Vagina (tissue), 2 donors: Measurements from ENCODE around the gene OSGIN1. TPM values are rescaled to one million over a fixed set of nuclear protein-coding genes. Genes with fewer than 3 reads are reported as not detected.

ENCODE experiments used
- DNase-seq, 2 donors: peaks; one replicate each; pipeline ENCODE4 v3.0.0-alpha.2; 2017; ENCODE audit errors: extremely low spot score in 2 of 2
- H3K27ac ChIP-seq: fragments of 200-600 bp; sonication (generic); one replicate; pipeline ENCODE4 v1.5.1; 2019
- H3K27me3 ChIP-seq: fragments of 200-600 bp; sonication (generic); one replicate; pipeline ENCODE4 v1.5.1; 2019
- H3K36me3 ChIP-seq, 2 donors: fragments of 200-600 bp; sonication (generic); one replicate each; pipeline ENCODE4 v1.5.1; 2017 to 2019
- H3K4me1 ChIP-seq: fragments of 200-600 bp; sonication (generic); one replicate; pipeline ENCODE4 v1.5.1; 2019
- H3K4me3 ChIP-seq, 2 donors: fragments of 200-600 bp; sonication (generic); 1 replicate in 1 of 2; 2 replicates in 1 of 2; pipeline ENCODE4 v1.5.1; 2016 to 2019
- H3K9me3 ChIP-seq: fragments of 200-600 bp; sonication (generic); one replicate; pipeline ENCODE4 v1.5.1; 2019
- CTCF ChIP-seq, 3 experiments: fragments of 450-650 bp in 2 of 3; fragments of 200-600 bp in 1 of 3; sonication (generic) in 1 of 3; IDR thresholded peaks; one replicate each; pipeline ENCODE4 v1.5.1; 2017 to 2019; ENCODE audit warnings: antibody characterized with exemption in 3 of 3, mild to moderate bottlenecking in 2 of 3, moderate library complexity in 2 of 3
- POLR2A ChIP-seq, 2 donors: fragments of 450-650 bp; IDR thresholded peaks; one replicate each; pipeline ENCODE4 v1.6.1; 2017; ENCODE audit warnings: antibody characterized with exemption in 2 of 2, mild to moderate bottlenecking in 2 of 2, moderate library complexity in 2 of 2
- POLR2AphosphoS5 ChIP-seq, 2 donors: sonication (generic); formaldehyde crosslinking; IDR thresholded peaks; one replicate each; pipeline ENCODE4 v1.9.0; 2017; ENCODE audit warnings: antibody characterized with exemption in 2 of 2, mild to moderate bottlenecking in 2 of 2, low read depth in 1 of 2; ENCODE audit not compliant: insufficient read depth in 1 of 2
- intact Hi-C: fragments of 100-400 bp; cut with DNase I; formaldehyde crosslinking; loops from one replicate; pipeline ENCODE4 v1.15.1; 2023
- total RNA-seq: library from RNA; depleted of rRNA; stranded (reverse); fragments of >200 nt; gene quantifications from one replicate; pipeline ENCODE4 v1.2.3, GENCODE V29; 2016

Gene OSGIN1
- 6.4 TPM for total RNA-seq

GRCh38 chr16:83952940-83953795 is at the start of gene OSGIN1:
OSGIN1 (plus strand) TSS chr16:83953240; CDS start chr16:83957672, 4,432 bp downstream.
- peak within 1 kb of the TSS; percentile 52 to 64 for H3K4me3 ChIP-seq
- intact Hi-C loops: loop anchor here (10.0 kb wide), 1 partner anchor 222 kb away; no protein-coding TSS in a partner anchor
- H3K27ac ChIP-seq: peak within 1 kb of the TSS; percentile 88
- no peaks in the 10 kb centered on the region for H3K36me3 ChIP-seq
- peak in 1 of 2 donors; percentile 97 for DNase-seq
- no peaks in the 10 kb centered on the region for H3K9me3 ChIP-seq
- H3K4me1 ChIP-seq: peaks cover 31% of the 10 kb centered on the region
- no peaks in the 10 kb centered on the region for H3K27me3 ChIP-seq
- TF ChIP-seq CTCF (IDR thresholded peaks at IDR 0.05) (no peak), POLR2A (IDR thresholded peaks at IDR 0.05) (peak in 1 of 2 donors; percentile 69), POLR2AphosphoS5 (IDR thresholded peaks at IDR 0.05; ENCODE audit: insufficient read depth in 1 of 2, low read depth in 1 of 2) (peak; percentile 81 to 94)

GRCh38 chr16:83903751-83904150 is 49.3 kb upstream of the OSGIN1 start:
- intact Hi-C loops: no loop called here
- Histone ChIP-seq H3K9me3 (no peaks in the 10 kb centered on the region), H3K4me3 (no peak overlapping the region), H3K4me1 (peaks cover 26% of the 10 kb centered on the region), H3K27me3 (no peaks in the 10 kb centered on the region), H3K36me3 (peaks cover 0 to 11% of the 10 kb centered on the region in 2 donors), H3K27ac (no peak overlapping the region)
- DNase-seq: no peak
- TF ChIP-seq POLR2A (IDR thresholded peaks at IDR 0.05): no peak
- TF ChIP-seq POLR2AphosphoS5 (IDR thresholded peaks at IDR 0.05; ENCODE audit: insufficient read depth in 1 of 2, low read depth in 1 of 2): no peak
- TF ChIP-seq CTCF (IDR thresholded peaks at IDR 0.05): no peak

- H3K4me3 ChIP-seq: no peak overlapping the region
- H3K36me3 ChIP-seq: peaks cover 0 to 15% of the 10 kb centered on the region in 2 donors
- H3K4me1 ChIP-seq: peaks cover 2% of the 10 kb centered on the region
- intact Hi-C loops: no loop called here
- H3K27ac ChIP-seq: no peak overlapping the region
- TF ChIP-seq CTCF (IDR thresholded peaks at IDR 0.05) (no peak), POLR2AphosphoS5 (IDR thresholded peaks at IDR 0.05; ENCODE audit: insufficient read depth in 1 of 2, low read depth in 1 of 2) (no peak), POLR2A (IDR thresholded peaks at IDR 0.05) (no peak)
- H3K27me3 ChIP-seq: no peaks in the 10 kb centered on the region
- no peak for DNase-seq
- no peaks in the 10 kb centered on the region for H3K9me3 ChIP-seq
Observed at GRCh38 chr16:83906683-83907082, 46.4 kb upstream of the OSGIN1 start.

- intact Hi-C loops: no loop called here
- no peak for TF ChIP-seq POLR2AphosphoS5 (IDR thresholded peaks at IDR 0.05; ENCODE audit: insufficient read depth in 1 of 2, low read depth in 1 of 2)
- TF ChIP-seq POLR2A (IDR thresholded peaks at IDR 0.05): no peak
- no peak for TF ChIP-seq CTCF (IDR thresholded peaks at IDR 0.05)
- no peak for DNase-seq
- no peak overlapping the region for H3K4me3 ChIP-seq
- no peaks in the 10 kb centered on the region for H3K4me1 ChIP-seq
- no peak overlapping the region for H3K27ac ChIP-seq
- no peaks in the 10 kb centered on the region for H3K9me3 ChIP-seq
- H3K27me3 ChIP-seq: no peaks in the 10 kb centered on the region
- H3K36me3 ChIP-seq: peaks cover 0 to 19% of the 10 kb centered on the region in 2 donors
Observed at GRCh38 chr16:83907111-83907510, 45.9 kb upstream of the OSGIN1 start.
